ENCODE data around the gene ZNF474. TPM values are rescaled to one million over a fixed set of nuclear protein-coding genes. Genes with fewer than 3 reads are reported as not detected.

Gene ZNF474
- total and polyA plus RNA-seq, 2 donors: 0.09 to 0.50 TPM

- WGBS: 64% methylated on average over 3 of the region's 3 CpGs
- no peak overlapping the region for H3K27ac ChIP-seq (ENCODE audit: low read depth in 1 of 2, low read length in 1 of 2)
- no peaks in the 10 kb centered on the region for H3K27me3 ChIP-seq (ENCODE audit: control insufficient read depth in 2 of 2, insufficient read depth in 1 of 2, low read length in 1 of 2)
- no peaks in the 10 kb centered on the region for H3K36me3 ChIP-seq (ENCODE audit: control insufficient read depth in 2 of 2, insufficient read depth in 2 of 2, low read length in 1 of 2)
- no peak for DNase-seq (ENCODE audit: low read depth in 6 of 9, low spot score in 9 of 9)
- H3K9me3 ChIP-seq (ENCODE audit: control insufficient read depth in 2 of 2, insufficient read depth in 1 of 2, low read length in 1 of 2): no peaks in the 10 kb centered on the region
- H3K4me3 ChIP-seq (ENCODE audit: low read length in 2 of 2): no peak overlapping the region
- H3K4me1 ChIP-seq (ENCODE audit: control insufficient read depth in 2 of 2, insufficient read depth in 2 of 2, low read length in 2 of 2): no peaks in the 10 kb centered on the region
Measured at GRCh38 chr5:122112063-122112462, 17.3 kb upstream of the ZNF474 start.

GRCh38 chr5:122112733-122113558 is 16.4 kb upstream of the ZNF474 start:
- H3K27me3 ChIP-seq (ENCODE audit: control insufficient read depth in 2 of 2, insufficient read depth in 1 of 2, low read length in 1 of 2): no peaks in the 10 kb centered on the region
- no peak overlapping the region for H3K27ac ChIP-seq (ENCODE audit: low read depth in 1 of 2, low read length in 1 of 2)
- no peak overlapping the region for H3K4me3 ChIP-seq (ENCODE audit: low read length in 2 of 2)
- 85% methylated on average over 6 of the region's 6 CpGs for WGBS
- no peaks in the 10 kb centered on the region for H3K36me3 ChIP-seq (ENCODE audit: control insufficient read depth in 2 of 2, insufficient read depth in 2 of 2, low read length in 1 of 2)
- H3K4me1 ChIP-seq (ENCODE audit: control insufficient read depth in 2 of 2, insufficient read depth in 2 of 2, low read length in 2 of 2): no peaks in the 10 kb centered on the region
- DNase-seq (ENCODE audit: low read depth in 6 of 9, low spot score in 9 of 9): no peak
- H3K9me3 ChIP-seq (ENCODE audit: control insufficient read depth in 2 of 2, insufficient read depth in 1 of 2, low read length in 1 of 2): no peaks in the 10 kb centered on the region

- Histone ChIP-seq H3K4me1 (ENCODE audit: control insufficient read depth in 2 of 2, insufficient read depth in 2 of 2, low read length in 2 of 2) (no peaks in the 10 kb centered on the region), H3K27me3 (ENCODE audit: control insufficient read depth in 2 of 2, insufficient read depth in 1 of 2, low read length in 1 of 2) (no peaks in the 10 kb centered on the region), H3K36me3 (ENCODE audit: control insufficient read depth in 2 of 2, insufficient read depth in 2 of 2, low read length in 1 of 2) (no peaks in the 10 kb centered on the region), H3K27ac (ENCODE audit: low read depth in 1 of 2, low read length in 1 of 2) (no peak overlapping the region), H3K4me3 (ENCODE audit: low read length in 2 of 2) (no peak overlapping the region), H3K9me3 (ENCODE audit: control insufficient read depth in 2 of 2, insufficient read depth in 1 of 2, low read length in 1 of 2) (no peaks in the 10 kb centered on the region)
- whole genome bisulfite sequencing: 92% methylated on average over 2 of the region's 2 CpGs
- no peak for DNase-seq (ENCODE audit: low read depth in 6 of 9, low spot score in 9 of 9)
Measured at GRCh38 chr5:122114501-122114900, 14.8 kb upstream of the ZNF474 start.

- Histone ChIP-seq H3K4me3 (ENCODE audit: low read length in 2 of 2) (no peak overlapping the region), H3K27ac (ENCODE audit: low read depth in 1 of 2, low read length in 1 of 2) (no peak overlapping the region), H3K4me1 (ENCODE audit: control insufficient read depth in 2 of 2, insufficient read depth in 2 of 2, low read length in 2 of 2) (no peaks in the 10 kb centered on the region), H3K9me3 (ENCODE audit: control insufficient read depth in 2 of 2, insufficient read depth in 1 of 2, low read length in 1 of 2) (no peaks in the 10 kb centered on the region), H3K27me3 (ENCODE audit: control insufficient read depth in 2 of 2, insufficient read depth in 1 of 2, low read length in 1 of 2) (no peaks in the 10 kb centered on the region), H3K36me3 (ENCODE audit: control insufficient read depth in 2 of 2, insufficient read depth in 2 of 2, low read length in 1 of 2) (no peaks in the 10 kb centered on the region)
- WGBS: 97% methylated on average over 1 of the region's 1 CpG
- DNase-seq (ENCODE audit: low read depth in 6 of 9, low spot score in 9 of 9): no peak
Measured at GRCh38 chr5:122118356-122118948, 10.9 kb upstream of the ZNF474 start.

- DNase-seq (ENCODE audit: low read depth in 6 of 9, low spot score in 9 of 9): no peak
- 90% methylated on average over 3 of the region's 3 CpGs for WGBS
- Histone ChIP-seq H3K27me3 (ENCODE audit: control insufficient read depth in 2 of 2, insufficient read depth in 1 of 2, low read length in 1 of 2) (no peaks in the 10 kb centered on the region), H3K9me3 (ENCODE audit: control insufficient read depth in 2 of 2, insufficient read depth in 1 of 2, low read length in 1 of 2) (no peaks in the 10 kb centered on the region), H3K4me1 (ENCODE audit: control insufficient read depth in 2 of 2, insufficient read depth in 2 of 2, low read length in 2 of 2) (no peaks in the 10 kb centered on the region), H3K27ac (ENCODE audit: low read depth in 1 of 2, low read length in 1 of 2) (no peak overlapping the region), H3K4me3 (ENCODE audit: low read length in 2 of 2) (no peak overlapping the region), H3K36me3 (ENCODE audit: control insufficient read depth in 2 of 2, insufficient read depth in 2 of 2, low read length in 1 of 2) (no peaks in the 10 kb centered on the region)
Measured at GRCh38 chr5:122119205-122119604, 10.1 kb upstream of the ZNF474 start.

GRCh38 chr5:122120493-122120892 is 8.9 kb upstream of the ZNF474 start:
- Histone ChIP-seq H3K4me1 (ENCODE audit: control insufficient read depth in 2 of 2, insufficient read depth in 2 of 2, low read length in 2 of 2) (peaks cover 0 to under 1% of the 10 kb centered on the region in 2 donors), H3K27me3 (ENCODE audit: control insufficient read depth in 2 of 2, insufficient read depth in 1 of 2, low read length in 1 of 2) (no peaks in the 10 kb centered on the region), H3K36me3 (ENCODE audit: control insufficient read depth in 2 of 2, insufficient read depth in 2 of 2, low read length in 1 of 2) (no peaks in the 10 kb centered on the region), H3K9me3 (ENCODE audit: control insufficient read depth in 2 of 2, insufficient read depth in 1 of 2, low read length in 1 of 2) (no peaks in the 10 kb centered on the region), H3K4me3 (ENCODE audit: low read length in 2 of 2) (no peak overlapping the region), H3K27ac (ENCODE audit: low read depth in 1 of 2, low read length in 1 of 2) (no peak overlapping the region)
- WGBS: 95% methylated on average over 2 of the region's 2 CpGs
- DNase-seq (ENCODE audit: low read depth in 6 of 9, low spot score in 9 of 9): no peak

- no peak overlapping the region for H3K4me3 ChIP-seq (ENCODE audit: low read length in 2 of 2)
- H3K27me3 ChIP-seq (ENCODE audit: control insufficient read depth in 2 of 2, insufficient read depth in 1 of 2, low read length in 1 of 2): no peaks in the 10 kb centered on the region
- no peak for DNase-seq (ENCODE audit: low read depth in 6 of 9, low spot score in 9 of 9)
- no peaks in the 10 kb centered on the region for H3K36me3 ChIP-seq (ENCODE audit: control insufficient read depth in 2 of 2, insufficient read depth in 2 of 2, low read length in 1 of 2)
- WGBS: 95% methylated on average over 2 of the region's 2 CpGs
- H3K4me1 ChIP-seq (ENCODE audit: control insufficient read depth in 2 of 2, insufficient read depth in 2 of 2, low read length in 2 of 2): peaks cover 0 to 5% of the 10 kb centered on the region in 2 donors
- no peak overlapping the region for H3K27ac ChIP-seq (ENCODE audit: low read depth in 1 of 2, low read length in 1 of 2)
- no peaks in the 10 kb centered on the region for H3K9me3 ChIP-seq (ENCODE audit: control insufficient read depth in 2 of 2, insufficient read depth in 1 of 2, low read length in 1 of 2)
Measured at GRCh38 chr5:122120957-122121356, 8.4 kb upstream of the ZNF474 start.

GRCh38 chr5:122121479-122122465 is 7.6 kb upstream of the ZNF474 start:
- 93% methylated on average over 11 of the region's 11 CpGs for WGBS
- Histone ChIP-seq H3K36me3 (ENCODE audit: control insufficient read depth in 2 of 2, insufficient read depth in 2 of 2, low read length in 1 of 2) (no peaks in the 10 kb centered on the region), H3K27me3 (ENCODE audit: control insufficient read depth in 2 of 2, insufficient read depth in 1 of 2, low read length in 1 of 2) (no peaks in the 10 kb centered on the region), H3K9me3 (ENCODE audit: control insufficient read depth in 2 of 2, insufficient read depth in 1 of 2, low read length in 1 of 2) (no peaks in the 10 kb centered on the region), H3K27ac (ENCODE audit: low read depth in 1 of 2, low read length in 1 of 2) (peak overlapping the region in 1 of 2 donors; percentile 12), H3K4me1 (ENCODE audit: control insufficient read depth in 2 of 2, insufficient read depth in 2 of 2, low read length in 2 of 2) (peaks cover 0 to 12% of the 10 kb centered on the region in 2 donors), H3K4me3 (ENCODE audit: low read length in 2 of 2) (no peak overlapping the region)
- no peak for DNase-seq (ENCODE audit: low read depth in 6 of 9, low spot score in 9 of 9)
